HL-60 (cell line): ENCODE measurements around the gene NYAP1.

Experiments used
- CTCF ChIP-seq: IDR thresholded peaks from one replicate; pipeline ENCODE4 v1.5.1; 2011; ENCODE audit warnings: low read length, control low read depth, inconsistent platforms; ENCODE audit not compliant: insufficient read depth
- POLR2AphosphoS5 ChIP-seq: IDR thresholded peaks from 2 replicates; pipeline ENCODE4 v1.6.1; 2012; ENCODE audit warnings: low read depth
- SPI1 ChIP-seq: IDR thresholded peaks from 2 replicates; pipeline ENCODE4 v1.6.1; 2012; ENCODE audit warnings: low read depth, mild to moderate bottlenecking, borderline replicate concordance
- TF ChIP-seq, protein P1 (sequence below): IDR thresholded peaks from 2 replicates; pipeline ENCODE4 v1.6.1; 2012; ENCODE audit warnings: low read depth; ENCODE audit not compliant: insufficient replicate concordance

- no peak for TF ChIP-seq POLR2AphosphoS5
- TF ChIP-seq CTCF: no peak
- TF ChIP-seq, protein P1, sequence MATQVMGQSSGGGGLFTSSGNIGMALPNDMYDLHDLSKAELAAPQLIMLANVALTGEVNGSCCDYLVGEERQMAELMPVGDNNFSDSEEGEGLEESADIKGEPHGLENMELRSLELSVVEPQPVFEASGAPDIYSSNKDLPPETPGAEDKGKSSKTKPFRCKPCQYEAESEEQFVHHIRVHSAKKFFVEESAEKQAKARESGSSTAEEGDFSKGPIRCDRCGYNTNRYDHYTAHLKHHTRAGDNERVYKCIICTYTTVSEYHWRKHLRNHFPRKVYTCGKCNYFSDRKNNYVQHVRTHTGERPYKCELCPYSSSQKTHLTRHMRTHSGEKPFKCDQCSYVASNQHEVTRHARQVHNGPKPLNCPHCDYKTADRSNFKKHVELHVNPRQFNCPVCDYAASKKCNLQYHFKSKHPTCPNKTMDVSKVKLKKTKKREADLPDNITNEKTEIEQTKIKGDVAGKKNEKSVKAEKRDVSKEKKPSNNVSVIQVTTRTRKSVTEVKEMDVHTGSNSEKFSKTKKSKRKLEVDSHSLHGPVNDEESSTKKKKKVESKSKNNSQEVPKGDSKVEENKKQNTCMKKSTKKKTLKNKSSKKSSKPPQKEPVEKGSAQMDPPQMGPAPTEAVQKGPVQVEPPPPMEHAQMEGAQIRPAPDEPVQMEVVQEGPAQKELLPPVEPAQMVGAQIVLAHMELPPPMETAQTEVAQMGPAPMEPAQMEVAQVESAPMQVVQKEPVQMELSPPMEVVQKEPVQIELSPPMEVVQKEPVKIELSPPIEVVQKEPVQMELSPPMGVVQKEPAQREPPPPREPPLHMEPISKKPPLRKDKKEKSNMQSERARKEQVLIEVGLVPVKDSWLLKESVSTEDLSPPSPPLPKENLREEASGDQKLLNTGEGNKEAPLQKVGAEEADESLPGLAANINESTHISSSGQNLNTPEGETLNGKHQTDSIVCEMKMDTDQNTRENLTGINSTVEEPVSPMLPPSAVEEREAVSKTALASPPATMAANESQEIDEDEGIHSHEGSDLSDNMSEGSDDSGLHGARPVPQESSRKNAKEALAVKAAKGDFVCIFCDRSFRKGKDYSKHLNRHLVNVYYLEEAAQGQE: no peak
- no peak for TF ChIP-seq SPI1
These were observed 26.9 kb downstream of the NYAP1 start for GRCh38 chr7:100510437-100511239.
